Heart left ventricle (tissue), 16 donors: ENCODE measurements around the gene COBL. TPM values are rescaled to one million over a fixed set of nuclear protein-coding genes. Genes with fewer than 3 reads are reported as not detected.

Source experiments
- ATAC-seq, 4 donors: fragments of 200-7000 bp; cut with Tn5 transposase; one replicate each; pipeline ENCODE4 v1.9.1; 2020 to 2022; ENCODE audit warnings: moderate library complexity in 4 of 4, mild to moderate bottlenecking in 3 of 4, moderate number of reproducible peaks in 1 of 4
- DNase-seq, 5 donors: peaks; one replicate each; pipeline ENCODE4 v3.0.0-alpha.2; 2020
- H3K27ac ChIP-seq, 12 donors: fragments of 200-600 bp; sonication (generic) in 4 of 12; one replicate each; pipeline versions ENCODE4 v1.5.0 to v1.8.0; 2016 to 2022; ENCODE audit warnings: mild to moderate bottlenecking in 2 of 12
- H3K27me3 ChIP-seq, 9 donors: fragments of 200-600 bp; sonication (generic) in 2 of 9; one replicate each; pipeline versions ENCODE4 v1.5.1 to v1.8.0; 2016 to 2022; ENCODE audit warnings: mild to moderate bottlenecking in 3 of 9
- H3K36me3 ChIP-seq, 9 donors: fragments of 200-600 bp; sonication (generic) in 2 of 9; one replicate each; pipeline versions ENCODE4 v1.5.0 to v1.8.0; 2018 to 2022; ENCODE audit warnings: mild to moderate bottlenecking in 2 of 9
- H3K4me1 ChIP-seq, 12 donors: fragments of 200-600 bp; sonication (generic) in 4 of 12; one replicate each; pipeline versions ENCODE4 v1.5.0 to v1.8.0; 2016 to 2022; ENCODE audit warnings: mild to moderate bottlenecking in 3 of 12
- H3K4me3 ChIP-seq, 12 donors: fragments of 200-600 bp; sonication (generic) in 4 of 12; one replicate each; pipeline versions ENCODE4 v1.5.0 to v1.8.0; 2017 to 2022; ENCODE audit warnings: mild to moderate bottlenecking in 9 of 12, moderate library complexity in 4 of 12
- H3K9me3 ChIP-seq, 12 donors: fragments of 200-600 bp; sonication (generic) in 4 of 12; one replicate each; pipeline versions ENCODE4 v1.5.0 to v1.8.0; 2016 to 2022; ENCODE audit warnings: mild to moderate bottlenecking in 1 of 12
- CTCF ChIP-seq, 12 donors: fragments of 200-600 bp; sonication (generic) in 4 of 12; IDR thresholded peaks; one replicate each; pipeline versions ENCODE4 v1.5.0 to v1.8.0; 2018 to 2022; ENCODE audit warnings: antibody characterized with exemption in 12 of 12, mild to moderate bottlenecking in 5 of 12
- POLR2A ChIP-seq, 2 donors: fragments of 450-650 bp; IDR thresholded peaks; one replicate each; pipeline ENCODE4 v1.6.1; 2017; ENCODE audit warnings: antibody characterized with exemption in 2 of 2, mild to moderate bottlenecking in 2 of 2, moderate library complexity in 2 of 2
- WGBS, 4 donors: extraction: QIAGEN DNeasy Blood & Tissue Kit in 2 of 4; methylation state at CpG; one replicate each; pipeline versions ENCODE4 v1.1.5 to v1.1.7; 2013 to 2018; 5-methylcytosine and 5-hydroxymethylcytosine counted together
- intact Hi-C, 10 donors: fragments of 100-400 bp; cut with DNase I; formaldehyde crosslinking; loops; one replicate each; pipeline versions ENCODE4 v1.11.1 to v1.14.2; 2022
- polyA plus RNA-seq, 2 donors: library from polyadenylated mRNA; stranded (reverse); fragments of 200-250 nt; gene quantifications; one replicate each; pipeline ENCODE4 v1.2.3, GENCODE V29; 2013
- total RNA-seq, 9 donors: library from RNA; depleted of rRNA in 2 of 9; stranded (reverse); fragments of >200 nt in 2 of 9; fragmentation: NEBNext Ultra II Directional in 3 of 9; extraction: Animal tissue kit (Norgen Biotek cat#: 25700) in 3 of 9; gene quantifications; one replicate each; pipeline versions ENCODE4 v1.1.0 to v1.2.4, GENCODE V29; 2016 to 2023
- donor health status: ischemic (EF 13 %, LVEDD 7.1; RV severe dilation, severe dysfunction).
- donor health status: healthy with polysubstance abuse.
- donor health status: DM: no; HTN: yes; CAD: no.
- donor health status: DM: no; HTN: no; CAD: no.
- donor health status: ischemic (EF 25% LVEDD 6.9; RV normal size, moderate dysfunction).
- donor health status: ischemic (EF 25% LVEDD 5.7; RV mildly dilated, moderate dysfunction).
- donor health status: healthy.
- donor health status: DM: yes; HTN: yes; CAD: no.
- donor health status: ischemic (EF 35%, LVEDD 5.7; RV mildly dilated, moderate dysfunction).
- donor health status: nonischemic (EF 11% LVEDD 7.7; RV severe dilation, severe dysfunction).
- donor health status: DM: yes; HTN: yes; CAD: no.
- donor health status: PGD.
- donor health status: ischemic (EF 29% LVEDD 5.4; RV normal size, mild dysfunction).
- donor health status: nonischemic (EF 23%, LVEDD 6.1; RV moderate dilation, normal function).

Gene COBL
- total and polyA plus RNA-seq, 11 donors = 25.9 to 123 (median 80.4) TPM

- no peak for DNase-seq
- Histone ChIP-seq H3K4me1 (peaks cover 0 to 16% (median 0%) of the 10 kb centered on the region in 12 donors), H3K9me3 (no peaks in the 10 kb centered on the region), H3K4me3 (no peak overlapping the region), H3K36me3 (no peaks in the 10 kb centered on the region), H3K27ac (no peak overlapping the region), H3K27me3 (no peaks in the 10 kb centered on the region)
- 62 to 76% (median 69%) methylated on average over 2 of the region's 2 CpGs for WGBS, 4 donors
- no peak for ATAC-seq
- intact Hi-C loops = no loop called here
- no peak for TF ChIP-seq CTCF (IDR thresholded peaks at IDR 0.05)
- TF ChIP-seq POLR2A (IDR thresholded peaks at IDR 0.05) = no peak
These were observed 86.3 kb downstream of the COBL start for GRCh38 chr7:51230324-51230625.

- Histone ChIP-seq H3K36me3 (no peaks in the 10 kb centered on the region), H3K4me1 (peaks cover 0 to 13% (median 0%) of the 10 kb centered on the region in 12 donors), H3K27me3 (no peaks in the 10 kb centered on the region), H3K27ac (no peak overlapping the region), H3K4me3 (no peak overlapping the region), H3K9me3 (no peaks in the 10 kb centered on the region)
- WGBS, 4 donors = 87 to 92% (median 90%) methylated on average over 11 of the region's 11 CpGs
- intact Hi-C loops = loop anchor here in 1 of 10 donors (5.0 kb wide), 1 partner anchor 42 kb away; no protein-coding TSS in a partner anchor
- ATAC-seq (no peak), DNase-seq (no peak)
- TF ChIP-seq CTCF (IDR thresholded peaks at IDR 0.05) = no peak
- TF ChIP-seq POLR2A (IDR thresholded peaks at IDR 0.05) = no peak
These were observed 86.8 kb downstream of the COBL start for GRCh38 chr7:51229620-51230323.

- WGBS, 4 donors = 69 to 75% (median 72%) methylated on average over 18 of the region's 18 CpGs
- H3K9me3 ChIP-seq = no peaks in the 10 kb centered on the region
- H3K4me3 ChIP-seq = no peak overlapping the region
- no peak for TF ChIP-seq CTCF (IDR thresholded peaks at IDR 0.05)
- no peak for TF ChIP-seq POLR2A (IDR thresholded peaks at IDR 0.05)
- no peaks in the 10 kb centered on the region for H3K36me3 ChIP-seq
- DNase-seq (no peak), ATAC-seq (no peak)
- H3K27me3 ChIP-seq = no peaks in the 10 kb centered on the region
- H3K4me1 ChIP-seq = peaks cover 0 to 7% (median 0%) of the 10 kb centered on the region in 12 donors
- H3K27ac ChIP-seq = no peak overlapping the region
- intact Hi-C loops = loop anchor here in 1 of 10 donors (5.0 kb wide), 1 partner anchor 42 kb away; no protein-coding TSS in a partner anchor
These were observed 87.5 kb downstream of the COBL start for GRCh38 chr7:51229106-51229537.

- no peak for TF ChIP-seq CTCF (IDR thresholded peaks at IDR 0.05)
- no peak overlapping the region for H3K27ac ChIP-seq
- H3K4me1 ChIP-seq = peaks cover 0 to under 1% (median 0%) of the 10 kb centered on the region in 12 donors
- ATAC-seq (no peak), DNase-seq (no peak)
- intact Hi-C loops = loop anchor here in 1 of 10 donors (5.0 kb wide), 1 partner anchor 41 kb away; no protein-coding TSS in a partner anchor
- WGBS, 4 donors = 57 to 65% (median 61%) methylated on average over 3 of the region's 3 CpGs
- no peaks in the 10 kb centered on the region for H3K36me3 ChIP-seq
- H3K9me3 ChIP-seq = no peaks in the 10 kb centered on the region
- no peaks in the 10 kb centered on the region for H3K27me3 ChIP-seq
- H3K4me3 ChIP-seq = no peak overlapping the region
These were observed 88.1 kb downstream of the COBL start for GRCh38 chr7:51228386-51228958.
